SK-N-MC (cell line): Measurements from ENCODE around the gene PRSS1.

Experiments used
- DNase-seq: peaks from one replicate; pipeline ENCODE4 v3.0.0-alpha.2; 2011; ENCODE audit warnings: low read depth, low spot score
- H3K27ac ChIP-seq: fragments of 200-600 bp; sonication (generic); 2 replicates; pipeline ENCODE4 v1.5.1; 2016; ENCODE audit warnings: mixed run types
- H3K36me3 ChIP-seq: fragments of 200-600 bp; sonication (generic); 2 replicates; pipeline ENCODE4 v1.6.1; 2017; ENCODE audit warnings: antibody characterized with exemption, low read length, mixed read lengths; ENCODE audit not compliant: insufficient read depth
- H3K4me3 ChIP-seq: fragments of 200-600 bp; sonication (generic); 2 replicates; pipeline ENCODE4 v1.5.1; 2016
- H3K9ac ChIP-seq: fragments of 200-600 bp; sonication (generic); 2 replicates; pipeline ENCODE4 v1.8.0; 2017; ENCODE audit warnings: mixed run types, mixed read lengths; ENCODE audit not compliant: insufficient read length
- H3K9me3 ChIP-seq: fragments of 200-600 bp; sonication (generic); 2 replicates; pipeline ENCODE4 v1.6.1; 2017; ENCODE audit warnings: low read depth, mild to moderate bottlenecking, antibody characterized with exemption, low read length, moderate library complexity, mixed read lengths
- EZH2 ChIP-seq: fragments of 200-600 bp; sonication (generic); IDR thresholded peaks from one replicate; pipeline ENCODE4 v1.6.1; 2017; ENCODE audit warnings: antibody characterized with exemption
- FOXP2 ChIP-seq: optimal IDR thresholded peaks from 2 replicates; pipeline ENCODE3; 2011; ENCODE audit warnings: mild to moderate bottlenecking, moderate library complexity; ENCODE audit not compliant: insufficient read depth; ENCODE audit errors: extremely low read length, control extremely low read depth
- POLR2AphosphoS5 ChIP-seq: IDR thresholded peaks from 2 replicates; pipeline ENCODE4 v1.6.1; 2012; ENCODE audit warnings: mild to moderate bottlenecking, low read depth, low read length, borderline replicate concordance

Gene PRSS1

GRCh38 chr7:142788303-142789289, 39.3 kb downstream of the PRSS1 start:
- H3K4me3 ChIP-seq = no peak overlapping the region
- H3K9ac ChIP-seq = no peak overlapping the region
- no peaks in the 10 kb centered on the region for H3K36me3 ChIP-seq
- no peak overlapping the region for H3K27ac ChIP-seq
- TF ChIP-seq FOXP2 = no peak
- TF ChIP-seq POLR2AphosphoS5 = no peak
- no peak for TF ChIP-seq EZH2
- no peak for DNase-seq
- no peaks in the 10 kb centered on the region for H3K9me3 ChIP-seq

GRCh38 chr7:142789441-142789840, 40.2 kb downstream of the PRSS1 start:
- no peak overlapping the region for H3K9ac ChIP-seq
- no peaks in the 10 kb centered on the region for H3K9me3 ChIP-seq
- no peak for DNase-seq
- H3K36me3 ChIP-seq = no peaks in the 10 kb centered on the region
- H3K4me3 ChIP-seq = no peak overlapping the region
- no peak for TF ChIP-seq EZH2
- no peak for TF ChIP-seq POLR2AphosphoS5
- TF ChIP-seq FOXP2 = no peak
- no peak overlapping the region for H3K27ac ChIP-seq

- H3K27ac ChIP-seq = no peak overlapping the region
- H3K9ac ChIP-seq = no peak overlapping the region
- H3K36me3 ChIP-seq = no peaks in the 10 kb centered on the region
- no peak overlapping the region for H3K4me3 ChIP-seq
- DNase-seq = no peak
- no peaks in the 10 kb centered on the region for H3K9me3 ChIP-seq
- no peak for TF ChIP-seq EZH2
- no peak for TF ChIP-seq POLR2AphosphoS5
- TF ChIP-seq FOXP2 = no peak
Observed at GRCh38 chr7:142790056-142790455, 40.8 kb downstream of the PRSS1 start.

GRCh38 chr7:142790555-142790954, 41.3 kb downstream of the PRSS1 start:
- DNase-seq = no peak
- no peak for TF ChIP-seq EZH2
- TF ChIP-seq POLR2AphosphoS5 = no peak
- TF ChIP-seq FOXP2 = no peak
- no peaks in the 10 kb centered on the region for H3K9me3 ChIP-seq
- H3K27ac ChIP-seq = no peak overlapping the region
- H3K4me3 ChIP-seq = no peak overlapping the region
- H3K36me3 ChIP-seq = no peaks in the 10 kb centered on the region
- H3K9ac ChIP-seq = no peak overlapping the region

- H3K9ac ChIP-seq = no peak overlapping the region
- no peak overlapping the region for H3K27ac ChIP-seq
- H3K9me3 ChIP-seq = no peaks in the 10 kb centered on the region
- no peaks in the 10 kb centered on the region for H3K36me3 ChIP-seq
- no peak for DNase-seq
- no peak overlapping the region for H3K4me3 ChIP-seq
- no peak for TF ChIP-seq POLR2AphosphoS5
- TF ChIP-seq EZH2 = no peak
- TF ChIP-seq FOXP2 = no peak
Observed at GRCh38 chr7:142791502-142791901, 42.2 kb downstream of the PRSS1 start.

GRCh38 chr7:142792129-142792528, 42.9 kb downstream of the PRSS1 start:
- no peak for TF ChIP-seq FOXP2
- no peak for TF ChIP-seq POLR2AphosphoS5
- no peak for TF ChIP-seq EZH2
- H3K4me3 ChIP-seq = no peak overlapping the region
- no peaks in the 10 kb centered on the region for H3K36me3 ChIP-seq
- no peaks in the 10 kb centered on the region for H3K9me3 ChIP-seq
- no peak overlapping the region for H3K9ac ChIP-seq
- DNase-seq = no peak
- no peak overlapping the region for H3K27ac ChIP-seq

GRCh38 chr7:142792593-142792992, 43.3 kb downstream of the PRSS1 start:
- Histone ChIP-seq H3K9ac (no peak overlapping the region), H3K9me3 (no peaks in the 10 kb centered on the region), H3K4me3 (no peak overlapping the region), H3K27ac (no peak overlapping the region), H3K36me3 (no peaks in the 10 kb centered on the region)
- no peak for TF ChIP-seq POLR2AphosphoS5
- TF ChIP-seq EZH2 = no peak
- TF ChIP-seq FOXP2 = no peak
- no peak for DNase-seq

- no peak for TF ChIP-seq FOXP2
- Histone ChIP-seq H3K9ac (no peak overlapping the region), H3K4me3 (no peak overlapping the region), H3K9me3 (no peaks in the 10 kb centered on the region), H3K36me3 (no peaks in the 10 kb centered on the region), H3K27ac (no peak overlapping the region)
- no peak for DNase-seq
Observed at GRCh38 chr7:142793156-142793555, 43.9 kb downstream of the PRSS1 start.
